GM18951 (cell line): ENCODE data around the gene CCDC154.
A peak's percentile ranks its signal among the peaks of the same experiment; 100 is the strongest.
"Not testable (repeated sequence)": the region's sequence is repeated elsewhere in the genome, so short reads cannot be mapped to it uniquely, and the experiment has no call there.

ENCODE experiments used
- POLR2A ChIP-seq: IDR thresholded peaks from 4 replicates; pipeline ENCODE4 v1.6.1; 2011; ENCODE audit warnings: mild to moderate bottlenecking; ENCODE audit not compliant: insufficient read length, insufficient read depth; ENCODE audit errors: extremely low read depth
- in situ Hi-C: fragments of 300-500 bp; cut with MboI; formaldehyde crosslinking; loops from one replicate; pipeline ENCODE4 v1.12.0; 2022; ENCODE audit warnings: low sequenced_read_pairs, mixed read lengths, inconsistent platforms; ENCODE audit not compliant: unreplicated experiment

CCDC154 gene

GRCh38 chr16:1481906-1482835 lies 37.8 kb upstream of the CCDC154 start:
- TF ChIP-seq POLR2A = no peak
- in situ Hi-C loops = no loop called here

GRCh38 chr16:1478937-1479336 lies 34.6 kb upstream of the CCDC154 start:
- in situ Hi-C loops = not testable (repeated sequence)

- TF ChIP-seq POLR2A = no peak
- in situ Hi-C loops = no loop called here
Observed at GRCh38 chr16:1477033-1477432, 32.7 kb upstream of the CCDC154 start.

- in situ Hi-C loops = no loop called here
- TF ChIP-seq POLR2A = no peak
Observed at GRCh38 chr16:1475552-1476114, 31.3 kb upstream of the CCDC154 start.

- in situ Hi-C loops = no loop called here
- peak; percentile 97 for TF ChIP-seq POLR2A
Observed at GRCh38 chr16:1474796-1475551, 30.6 kb upstream of the CCDC154 start, which contains the start of gene CLCN7. Gene CLCN7 (minus strand): TSS chr16:1475028. CDS start chr16:1474974, 54 bp downstream.

GRCh38 chr16:1474082-1474795 lies 29.9 kb upstream of the CCDC154 start:
- TF ChIP-seq POLR2A = no peak
- in situ Hi-C loops = no loop called here

GRCh38 chr16:1472974-1473373 lies 28.6 kb upstream of the CCDC154 start:
- in situ Hi-C loops = no loop called here

GRCh38 chr16:1471569-1472194 lies 27.3 kb upstream of the CCDC154 start:
- no peak for TF ChIP-seq POLR2A
- in situ Hi-C loops = no loop called here

More at GRCh38 chr16:1472974-1473373, 28.6 kb upstream of the CCDC154 start:
- no peak for TF ChIP-seq POLR2A

- in situ Hi-C loops = no loop called here
- no peak for TF ChIP-seq POLR2A
Observed at GRCh38 chr16:1470481-1471251, 26.3 kb upstream of the CCDC154 start.

GRCh38 chr16:1469693-1470201 lies 25.4 kb upstream of the CCDC154 start:
- TF ChIP-seq POLR2A = peak; percentile 22
- in situ Hi-C loops = no loop called here

- in situ Hi-C loops = not testable (repeated sequence)
Observed at GRCh38 chr16:1469141-1469540, 24.8 kb upstream of the CCDC154 start.

- no peak for TF ChIP-seq POLR2A
- in situ Hi-C loops = no loop called here
Observed at GRCh38 chr16:1468426-1468810, 24.1 kb upstream of the CCDC154 start.

GRCh38 chr16:1466968-1467521 lies 22.7 kb upstream of the CCDC154 start:
- no peak for TF ChIP-seq POLR2A
- in situ Hi-C loops = no loop called here
